H9 (cell line): ENCODE results near the gene RNF214. TPM values are rescaled to one million over a fixed set of nuclear protein-coding genes. Genes with fewer than 3 reads are reported as not detected.

Experiments used
- DNase-seq: peaks from one replicate; pipeline ENCODE4 v3.0.0-alpha.2; 2017
- H2AFZ ChIP-seq: one replicate; pipeline ENCODE4 v1.6.1; 2013; ENCODE audit warnings: mild to moderate bottlenecking, low read length, control low read depth, moderate library complexity
- H2AK5ac ChIP-seq: 2 replicates; pipeline ENCODE4 v1.6.1; 2013; ENCODE audit warnings: low read length, control low read depth, mixed read lengths; ENCODE audit not compliant: insufficient read length
- H2BK120ac ChIP-seq: one replicate; pipeline ENCODE4 v1.6.1; 2013; ENCODE audit warnings: low read depth, mild to moderate bottlenecking, low read length, control low read depth, inconsistent platforms; ENCODE audit not compliant: poor library complexity, severe bottlenecking
- H2BK12ac ChIP-seq: 2 replicates; pipeline ENCODE4 v1.6.1; 2013; ENCODE audit warnings: low read length, control low read depth, mixed read lengths, low read depth; ENCODE audit not compliant: insufficient read length
- H2BK15ac ChIP-seq: 2 replicates; pipeline ENCODE4 v1.6.1; 2013; ENCODE audit warnings: low read depth, low read length, control low read depth
- H2BK20ac ChIP-seq: one replicate; pipeline ENCODE4 v1.6.1; 2013; ENCODE audit warnings: low read depth, mild to moderate bottlenecking, low read length, control low read depth, inconsistent platforms; ENCODE audit not compliant: poor library complexity, severe bottlenecking
- H2BK5ac ChIP-seq: 2 replicates; pipeline ENCODE4 v1.6.1; 2013; ENCODE audit warnings: low read length, control low read depth, mixed read lengths; ENCODE audit not compliant: insufficient read length
- H3K14ac ChIP-seq: 2 replicates; pipeline ENCODE4 v1.6.1; 2013; ENCODE audit warnings: low read length, control low read depth; ENCODE audit not compliant: insufficient read depth
- H3K18ac ChIP-seq: 2 replicates; pipeline ENCODE4 v1.6.1; 2013; ENCODE audit warnings: low read depth, mild to moderate bottlenecking, mixed read lengths, low read length, control low read depth; ENCODE audit not compliant: insufficient read length
- H3K23ac ChIP-seq: 2 replicates; pipeline ENCODE4 v1.6.1; 2013; ENCODE audit warnings: low read length, control low read depth, mixed read lengths, low read depth; ENCODE audit not compliant: insufficient read length
- H3K23me2 ChIP-seq: 2 replicates; pipeline ENCODE4 v1.6.1; 2013; ENCODE audit warnings: low read depth, mild to moderate bottlenecking, mixed read lengths, low read length, control low read depth; ENCODE audit not compliant: insufficient read length, poor library complexity, severe bottlenecking
- H3K27ac ChIP-seq: 2 replicates; pipeline ENCODE4 v1.5.1; 2013; ENCODE audit warnings: low read length, control low read depth, mixed read lengths, low read depth; ENCODE audit not compliant: insufficient read length
- H3K27me3 ChIP-seq: 2 replicates; pipeline ENCODE4 v1.6.1; 2013; ENCODE audit warnings: low read length, control low read depth, inconsistent platforms; ENCODE audit not compliant: insufficient read depth
- H3K4ac ChIP-seq: 2 replicates; pipeline ENCODE4 v1.6.1; 2013; ENCODE audit warnings: low read depth, mild to moderate bottlenecking, control low read depth, inconsistent platforms, low read length, moderate library complexity
- H3K4me1 ChIP-seq: 2 replicates; pipeline ENCODE4 v1.6.1; 2013; ENCODE audit warnings: low read length, control low read depth, inconsistent platforms; ENCODE audit not compliant: insufficient read depth
- H3K4me2 ChIP-seq: 2 replicates; pipeline ENCODE4 v1.6.1; 2013; ENCODE audit warnings: low read length, control low read depth, mixed read lengths; ENCODE audit not compliant: insufficient read length, insufficient read depth
- H3K56ac ChIP-seq: 2 replicates; pipeline ENCODE4 v1.6.1; 2013; ENCODE audit warnings: low read depth, mild to moderate bottlenecking, mixed read lengths, low read length, control low read depth; ENCODE audit not compliant: insufficient read length
- H3K79me1 ChIP-seq: 2 replicates; pipeline ENCODE4 v1.6.1; 2013; ENCODE audit warnings: low read depth, mild to moderate bottlenecking, moderate library complexity, low read length, control low read depth, inconsistent platforms; ENCODE audit not compliant: insufficient read depth, poor library complexity, severe bottlenecking
- H3K79me2 ChIP-seq: 2 replicates; pipeline ENCODE4 v1.6.1; 2013; ENCODE audit warnings: low read length, control low read depth, inconsistent platforms; ENCODE audit not compliant: insufficient read depth
- H3K9ac ChIP-seq: 2 replicates; pipeline ENCODE4 v1.6.1; 2013; ENCODE audit warnings: low read length, control low read depth, mixed read lengths; ENCODE audit not compliant: insufficient read length; ENCODE audit errors: extremely low read depth
- H3K9me3 ChIP-seq: one replicate; pipeline ENCODE4 v1.6.1; 2013; ENCODE audit warnings: low read depth, low read length, inconsistent platforms; ENCODE audit not compliant: control insufficient read depth
- H3T11ph ChIP-seq: one replicate; pipeline ENCODE4 v1.6.1; 2013; ENCODE audit warnings: mild to moderate bottlenecking, low read length, control low read depth, inconsistent platforms
- H4K20me1 ChIP-seq: one replicate; pipeline ENCODE4 v1.6.1; 2013; ENCODE audit not compliant: control insufficient read depth, insufficient read length, insufficient read depth
- H4K5ac ChIP-seq: 2 replicates; pipeline ENCODE4 v1.6.1; 2013; ENCODE audit warnings: low read depth, mild to moderate bottlenecking, mixed read lengths, low read length, control low read depth; ENCODE audit not compliant: insufficient read length
- H4K8ac ChIP-seq: replicated peaks from 2 replicates; pipeline ENCODE4 v1.6.1; 2013; ENCODE audit warnings: low read length, control low read depth, mixed read lengths, low read depth; ENCODE audit not compliant: insufficient read length
- H4K91ac ChIP-seq: 2 replicates; pipeline ENCODE4 v1.6.1; 2013; ENCODE audit warnings: low read depth, mild to moderate bottlenecking, moderate library complexity, mixed read lengths, low read length, control low read depth; ENCODE audit not compliant: insufficient read length
- H3K27ac Mint-ChIP-seq, 3 experiments: 2 replicates in 2 of 3; 3 replicates in 1 of 3; pipeline ENCODE4 v1.8.0; 2020 to 2021; ENCODE audit warnings: mixed read lengths in 3 of 3, mild to moderate bottlenecking in 1 of 3, moderate library complexity in 1 of 3
- H3K27me3 Mint-ChIP-seq: 2 replicates; pipeline ENCODE4 v1.8.0; 2021; ENCODE audit warnings: low read depth, mild to moderate bottlenecking, moderate library complexity, mixed read lengths
- H3K36me3 Mint-ChIP-seq, 3 experiments: 2 replicates in 2 of 3; 3 replicates in 1 of 3; pipeline ENCODE4 v1.8.0; 2020 to 2021; ENCODE audit warnings: low read depth in 3 of 3, mixed read lengths in 3 of 3; ENCODE audit not compliant: insufficient read depth in 1 of 3
- H3K4me1 Mint-ChIP-seq, 2 experiments: 2 replicates each; pipeline ENCODE4 v1.8.0; 2020; ENCODE audit warnings: mixed read lengths in 2 of 2
- H3K4me3 Mint-ChIP-seq, 2 experiments: 2 replicates in 1 of 2; 3 replicates in 1 of 2; pipeline ENCODE4 v1.8.0; 2020 to 2021; ENCODE audit warnings: mild to moderate bottlenecking in 2 of 2, mixed read lengths in 2 of 2, moderate library complexity in 1 of 2
- H3K9me3 Mint-ChIP-seq, 2 experiments: 2 replicates in 1 of 2; 3 replicates in 1 of 2; pipeline ENCODE4 v1.8.0; 2020; ENCODE audit warnings: mild to moderate bottlenecking in 2 of 2, mixed read lengths in 2 of 2, moderate library complexity in 1 of 2
- WGBS: extraction: QIAGEN DNeasy Blood & Tissue Kit; methylation state at CpG from one replicate; pipeline ENCODE4 v1.1.7; 2013; ENCODE audit warnings: missing lambda C conversion rate, low lambda C conversion rate, mixed read lengths; ENCODE audit not compliant: insufficient read length; ENCODE audit errors: extremely low coverage; 5-methylcytosine and 5-hydroxymethylcytosine counted together
- total RNA-seq: library from RNA; stranded (reverse); gene quantifications from 2 replicates; pipeline ENCODE4 v1.2.1, GENCODE V29; 2021
- TF ChIP-seq, protein P1 (sequence below): fragments of 200-600 bp; sonication (generic); conservative IDR thresholded peaks from 3 replicates; pipeline ENCODE4 v1.8.0; 2021; ENCODE audit warnings: antibody characterized with exemption, mild to moderate bottlenecking

Gene RNF214
- total RNA-seq, 1 experiment from 2014 or later: 26.0 TPM

DNA sequence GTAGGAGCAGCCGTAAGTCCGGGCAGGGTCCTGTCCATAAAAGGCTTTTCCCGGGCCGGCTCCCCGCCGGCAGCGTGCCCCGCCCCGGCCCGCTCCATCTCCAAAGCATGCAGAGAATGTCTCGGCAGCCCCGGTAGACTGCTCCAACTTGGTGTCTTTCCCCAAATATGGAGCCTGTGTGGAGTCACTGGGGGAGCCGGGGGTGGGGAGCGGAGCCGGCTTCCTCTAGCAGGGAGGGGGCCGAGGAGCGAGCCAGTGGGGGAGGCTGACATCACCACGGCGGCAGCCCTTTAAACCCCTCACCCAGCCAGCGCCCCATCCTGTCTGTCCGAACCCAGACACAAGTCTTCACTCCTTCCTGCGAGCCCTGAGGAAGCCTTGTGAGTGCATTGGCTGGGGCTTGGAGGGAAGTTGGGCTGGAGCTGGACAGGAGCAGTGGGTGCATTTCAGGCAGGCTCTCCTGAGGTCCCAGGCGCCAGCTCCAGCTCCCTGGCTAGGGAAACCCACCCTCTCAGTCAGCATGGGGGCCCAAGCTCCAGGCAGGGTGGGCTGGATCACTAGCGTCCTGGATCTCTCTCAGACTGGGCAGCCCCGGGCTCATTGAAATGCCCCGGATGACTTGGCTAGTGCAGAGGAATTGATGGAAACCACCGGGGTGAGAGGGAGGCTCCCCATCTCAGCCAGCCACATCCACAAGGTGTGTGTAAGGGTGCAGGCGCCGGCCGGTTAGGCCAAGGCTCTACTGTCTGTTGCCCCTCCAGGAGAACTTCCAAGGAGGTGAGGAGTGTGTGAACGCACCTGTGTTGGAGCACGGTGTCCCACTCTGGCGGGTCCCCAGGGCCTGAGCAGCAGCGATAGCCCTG lies 33.2 kb upstream of the RNF214 start, which contains the start of gene TAGLN:
TSS of gene TAGLN (plus strand) at position 318 of the 863 bp plus-strand sequence. CDS start 3,644 bp downstream, outside the sequence.
- Histone ChIP-seq H4K20me1 (no peaks in the 10 kb centered on the region), H3K27me3 (no peaks in the 10 kb centered on the region), H2BK15ac (no peak within 1 kb of the TSS), H3K4ac (peak within 1 kb of the TSS; percentile 4; the same call in 1 of the 2 replicates), H3K79me1 (no peaks in the 10 kb centered on the region), H2BK12ac (no peak within 1 kb of the TSS), H3K9me3 (no peaks in the 10 kb centered on the region), H4K8ac (no peak within 1 kb of the TSS), H3K14ac (peak within 1 kb of the TSS; percentile 88), H4K5ac (no peak within 1 kb of the TSS), H2BK5ac (no peak within 1 kb of the TSS), H3K4me1 (no peaks in the 10 kb centered on the region), H3K79me2 (peaks cover 3% of the 10 kb centered on the region; the same call in 1 of the 2 replicates), H2AK5ac (no peak within 1 kb of the TSS), H3K4me2 (peak within 1 kb of the TSS; percentile 72), H4K91ac (peak within 1 kb of the TSS; percentile 20), H3K9ac (peak within 1 kb of the TSS; percentile 69), H3K23ac (no peak within 1 kb of the TSS), H3K18ac (peak within 1 kb of the TSS; percentile 91), H3T11ph (no peak within 1 kb of the TSS), H2AFZ (no peak within 1 kb of the TSS), H3K23me2 (peaks cover 8% of the 10 kb centered on the region), H3K27ac (peak within 1 kb of the TSS; percentile 7), H2BK120ac (no peak within 1 kb of the TSS), H3K56ac (no peak within 1 kb of the TSS), H2BK20ac (no peak within 1 kb of the TSS)
- Mint-ChIP-seq H3K9me3 (peaks cover 0 to 3% of the 10 kb centered on the region in 2 experiments; a peak in 1 of 5 replicates), H3K4me1 (peaks cover 35 to 40% of the 10 kb centered on the region in 2 experiments), H3K36me3 (peaks cover 3 to 28% (median 18%) of the 10 kb centered on the region in 3 experiments; a peak in 6 of 7 replicates), H3K4me3 (peak within 1 kb of the TSS; percentile 70 to 74), H3K27ac (peak within 1 kb of the TSS; percentile 75 to 91 (median 89); a peak in 6 of 7 replicates), H3K27me3 (no peaks in the 10 kb centered on the region)
- TF ChIP-seq, protein P1, sequence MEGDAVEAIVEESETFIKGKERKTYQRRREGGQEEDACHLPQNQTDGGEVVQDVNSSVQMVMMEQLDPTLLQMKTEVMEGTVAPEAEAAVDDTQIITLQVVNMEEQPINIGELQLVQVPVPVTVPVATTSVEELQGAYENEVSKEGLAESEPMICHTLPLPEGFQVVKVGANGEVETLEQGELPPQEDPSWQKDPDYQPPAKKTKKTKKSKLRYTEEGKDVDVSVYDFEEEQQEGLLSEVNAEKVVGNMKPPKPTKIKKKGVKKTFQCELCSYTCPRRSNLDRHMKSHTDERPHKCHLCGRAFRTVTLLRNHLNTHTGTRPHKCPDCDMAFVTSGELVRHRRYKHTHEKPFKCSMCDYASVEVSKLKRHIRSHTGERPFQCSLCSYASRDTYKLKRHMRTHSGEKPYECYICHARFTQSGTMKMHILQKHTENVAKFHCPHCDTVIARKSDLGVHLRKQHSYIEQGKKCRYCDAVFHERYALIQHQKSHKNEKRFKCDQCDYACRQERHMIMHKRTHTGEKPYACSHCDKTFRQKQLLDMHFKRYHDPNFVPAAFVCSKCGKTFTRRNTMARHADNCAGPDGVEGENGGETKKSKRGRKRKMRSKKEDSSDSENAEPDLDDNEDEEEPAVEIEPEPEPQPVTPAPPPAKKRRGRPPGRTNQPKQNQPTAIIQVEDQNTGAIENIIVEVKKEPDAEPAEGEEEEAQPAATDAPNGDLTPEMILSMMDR: no peak
- DNase-seq: peak; percentile 89
- WGBS: no CpG with 5 or more reads among the region's 34 CpGs
